B cell (primary cell): ENCODE measurements around the gene SPOCK1. TPM values are rescaled to one million over a fixed set of nuclear protein-coding genes. Genes with fewer than 3 reads are reported as not detected.

ENCODE experiments used
- ATAC-seq: fragments of 200-7000 bp; cut with Tn5 transposase; one replicate; pipeline ENCODE4 v1.10.0; 2021; ENCODE audit warnings: low read depth, mild to moderate bottlenecking, moderate number of reproducible peaks, moderate library complexity
- CTCF ChIA-PET: fragments of 350-600 bp; sonication (Branson Sonifier 250); formaldehyde crosslinking; loops from one replicate; lab custom pipeline; 2021; ENCODE audit warnings: antibody characterized with exemption, inconsistent platforms; lab: Charles Lee
- POLR2A ChIA-PET: fragments of 350-600 bp; sonication (Branson Sonifier 250); formaldehyde crosslinking; loops from one replicate; lab custom pipeline; 2021; ENCODE audit warnings: antibody characterized with exemption; lab: Charles Lee
- DNase-seq: peaks from one replicate; pipeline ENCODE4 v3.0.0; 2013
- H2AFZ ChIP-seq: 2 replicates; pipeline ENCODE4 v1.6.1; 2012; ENCODE audit warnings: mild to moderate bottlenecking, low read depth, low read length; ENCODE audit not compliant: insufficient read depth, poor library complexity, severe bottlenecking
- H3K27ac ChIP-seq, 2 donors: 1 replicate in 1 of 2; 2 replicates in 1 of 2; pipeline ENCODE4 v1.5.1; 2012 to 2013; ENCODE audit warnings: low read length in 2 of 2, mild to moderate bottlenecking in 2 of 2, moderate library complexity in 1 of 2
- H3K27me3 ChIP-seq, 4 experiments: fragments of 200-600 bp in 1 of 4; sonication (generic) in 1 of 4; replicated peaks in 1 of 4; 1 replicate in 2 of 4; 2 replicates in 2 of 4; pipeline versions ENCODE4 v1.6.1 to v1.7.0; 2013 to 2016; ENCODE audit warnings: low read length in 3 of 4, mild to moderate bottlenecking in 2 of 4, mixed read lengths in 1 of 4, moderate library complexity in 1 of 4; ENCODE audit not compliant: insufficient read depth in 4 of 4, control insufficient read depth in 3 of 4; ENCODE audit errors: control extremely low read depth in 1 of 4
- H3K36me3 ChIP-seq, 2 experiments: replicated peaks in 1 of 2; 1 replicate in 1 of 2; 2 replicates in 1 of 2; pipeline versions ENCODE4 v1.6.1 to v1.7.1; 2013; ENCODE audit warnings: low read length in 1 of 2; ENCODE audit not compliant: insufficient read depth in 2 of 2, control insufficient read depth in 1 of 2; ENCODE audit errors: control extremely low read depth in 1 of 2, extremely low read depth in 1 of 2
- H3K4me1 ChIP-seq, 2 donors: fragments of 200-600 bp in 1 of 2; sonication (generic) in 1 of 2; 1 replicate in 1 of 2; 2 replicates in 1 of 2; pipeline versions ENCODE4 v1.5.1 to v1.6.1; 2013 to 2017; ENCODE audit warnings: low read length in 2 of 2; ENCODE audit not compliant: control insufficient read depth in 2 of 2, insufficient read depth in 2 of 2
- H3K4me2 ChIP-seq: replicated peaks from 2 replicates; pipeline ENCODE3; 2012; ENCODE audit warnings: mild to moderate bottlenecking, low read depth, low read length; ENCODE audit not compliant: poor library complexity, severe bottlenecking
- H3K4me3 ChIP-seq, 5 experiments: fragments of 200-600 bp in 1 of 5; sonication (generic) in 1 of 5; 1 replicate in 3 of 5; 2 replicates in 2 of 5; pipeline versions ENCODE4 v1.5.1 to v1.7.0; 2011 to 2016; ENCODE audit warnings: low read length in 4 of 5, mild to moderate bottlenecking in 4 of 5, low read depth in 2 of 5, control low read depth in 1 of 5, moderate library complexity in 1 of 5; ENCODE audit not compliant: insufficient read depth in 1 of 5; ENCODE audit errors: control extremely low read depth in 1 of 5, extremely low read depth in 1 of 5
- H3K79me2 ChIP-seq: fragments of 200-600 bp; sonication (generic); one replicate; pipeline ENCODE4 v1.6.0; 2016; ENCODE audit warnings: low read length; ENCODE audit not compliant: control insufficient read depth, insufficient read depth
- H3K9ac ChIP-seq: fragments of 200-600 bp; sonication (generic); 2 replicates; pipeline ENCODE4 v1.6.1; 2017; ENCODE audit warnings: mild to moderate bottlenecking, low read length, moderate library complexity
- H3K9me3 ChIP-seq, 3 donors: one replicate each; pipeline versions ENCODE4 v1.6.1 to v1.7.1; 2013; ENCODE audit warnings: low read length in 2 of 3; ENCODE audit not compliant: control insufficient read depth in 2 of 3, insufficient read depth in 1 of 3; ENCODE audit errors: control extremely low read depth in 1 of 3
- H4K20me1 ChIP-seq: 2 replicates; pipeline ENCODE4 v1.6.0; 2012; ENCODE audit warnings: mild to moderate bottlenecking, low read length; ENCODE audit not compliant: insufficient read depth, control insufficient read depth, poor library complexity, severe bottlenecking
- H3K27ac Mint-ChIP-seq: one replicate; pipeline ENCODE4 v1.8.0; 2021; ENCODE audit warnings: mixed read lengths
- H3K27me3 Mint-ChIP-seq: one replicate; pipeline ENCODE4 v1.8.0; 2021; ENCODE audit warnings: mixed read lengths
- H3K4me1 Mint-ChIP-seq: one replicate; pipeline ENCODE4 v1.8.0; 2021; ENCODE audit warnings: mixed read lengths
- H3K4me3 Mint-ChIP-seq: one replicate; pipeline ENCODE4 v1.8.0; 2021; ENCODE audit warnings: mixed read lengths
- H3K9me3 Mint-ChIP-seq: one replicate; pipeline ENCODE4 v1.8.0; 2022; ENCODE audit warnings: mixed read lengths; ENCODE audit not compliant: insufficient read depth
- CTCF ChIP-seq: fragments of 200-600 bp; IDR thresholded peaks from one replicate; pipeline ENCODE4 v1.8.0; 2022; ENCODE audit warnings: antibody characterized with exemption, mild to moderate bottlenecking
- EZH2 ChIP-seq: IDR thresholded peaks from 2 replicates; pipeline ENCODE4 v1.6.1; 2012; ENCODE audit warnings: borderline replicate concordance, low read depth, mild to moderate bottlenecking, moderate library complexity, low read length; ENCODE audit not compliant: insufficient read depth, poor library complexity, severe bottlenecking
- WGBS: methylation state at CpG from one replicate; pipeline ENCODE4 v1.1.5; 2013; ENCODE audit warnings: missing lambda C conversion rate; ENCODE audit not compliant: insufficient coverage; 5-methylcytosine and 5-hydroxymethylcytosine counted together
- intact Hi-C: fragments of 100-400 bp; cut with micrococcal nuclease; formaldehyde crosslinking; loops from one replicate; pipeline ENCODE4 v1.10.0; 2022
- polyA plus RNA-seq: library from polyadenylated mRNA; depleted of rRNA; stranded (reverse); fragments of >200 nt; gene quantifications from 2 replicates; pipeline ENCODE4 v1.2.3, GENCODE V29; 2012
- total RNA-seq, 2 donors: library from RNA; stranded (reverse); fragments of 120-200 nt in 1 of 2; gene quantifications; 1 replicate in 1 of 2; 2 replicates in 1 of 2; pipeline versions ENCODE4 v1.2.3 to v1.2.4, GENCODE V29; 2013 to 2022

Gene SPOCK1
- total and polyA plus RNA-seq, 2 donors (not counting 1 experiment from before 2014, with no cell fraction given): not detected

- Histone ChIP-seq H3K4me2 (no peak overlapping the region), H3K4me3 (no peak overlapping the region), H3K4me1 (no peaks in the 10 kb centered on the region), H2AFZ (no peak overlapping the region), H4K20me1 (no peaks in the 10 kb centered on the region), H3K9me3 (no peaks in the 10 kb centered on the region), H3K79me2 (no peaks in the 10 kb centered on the region), H3K36me3 (no peaks in the 10 kb centered on the region), H3K27me3 (peaks cover 0 to 3% (median 0%) of the 10 kb centered on the region in 4 experiments), H3K9ac (no peak overlapping the region), H3K27ac (no peak overlapping the region)
- H3K27ac Mint-ChIP-seq: no peak overlapping the region
- ATAC-seq: no peak
- no peaks in the 10 kb centered on the region for H3K4me1 Mint-ChIP-seq
- no peak for DNase-seq
- POLR2A ChIA-PET: no interaction called here
- TF ChIP-seq CTCF (no peak), EZH2 (no peak)
- intact Hi-C loops: no loop called here
- no peaks in the 10 kb centered on the region for H3K27me3 Mint-ChIP-seq
- CTCF ChIA-PET: no interaction called here
- H3K9me3 Mint-ChIP-seq: no peaks in the 10 kb centered on the region
- 93% methylated on average over 1 of the region's 1 CpG for WGBS
- H3K4me3 Mint-ChIP-seq: no peak overlapping the region
Measured at GRCh38 chr5:137164961-137165360, 334.2 kb downstream of the SPOCK1 start.

GRCh38 chr5:137164536-137164935 lies 334.6 kb downstream of the SPOCK1 start:
- H3K4me1 ChIP-seq: no peaks in the 10 kb centered on the region
- TF ChIP-seq EZH2 (no peak), CTCF (no peak)
- no peak overlapping the region for H3K4me2 ChIP-seq
- no peaks in the 10 kb centered on the region for H4K20me1 ChIP-seq
- 88% methylated on average over 1 of the region's 1 CpG for WGBS
- no peaks in the 10 kb centered on the region for H3K36me3 ChIP-seq
- H3K9me3 ChIP-seq: no peaks in the 10 kb centered on the region
- DNase-seq (no peak), ATAC-seq (no peak)
- no peak overlapping the region for H3K9ac ChIP-seq
- POLR2A ChIA-PET: no interaction called here
- H2AFZ ChIP-seq: no peak overlapping the region
- H3K79me2 ChIP-seq: no peaks in the 10 kb centered on the region
- Mint-ChIP-seq H3K4me3 (no peak overlapping the region), H3K9me3 (no peaks in the 10 kb centered on the region), H3K4me1 (no peaks in the 10 kb centered on the region), H3K27me3 (no peaks in the 10 kb centered on the region), H3K27ac (no peak overlapping the region)
- intact Hi-C loops: no loop called here
- CTCF ChIA-PET: no interaction called here
- no peak overlapping the region for H3K27ac ChIP-seq
- peaks cover 0 to 3% (median 0%) of the 10 kb centered on the region in 4 experiments for H3K27me3 ChIP-seq
- no peak overlapping the region for H3K4me3 ChIP-seq
